Astrocyte of the hippocampus (primary cell): ENCODE measurements around the gene NAA80.

Experiments
- DNase-seq: peaks from one replicate; pipeline ENCODE4 v3.0.0; 2011; ENCODE audit warnings: low read depth, low spot score

Gene NAA80, protein sequence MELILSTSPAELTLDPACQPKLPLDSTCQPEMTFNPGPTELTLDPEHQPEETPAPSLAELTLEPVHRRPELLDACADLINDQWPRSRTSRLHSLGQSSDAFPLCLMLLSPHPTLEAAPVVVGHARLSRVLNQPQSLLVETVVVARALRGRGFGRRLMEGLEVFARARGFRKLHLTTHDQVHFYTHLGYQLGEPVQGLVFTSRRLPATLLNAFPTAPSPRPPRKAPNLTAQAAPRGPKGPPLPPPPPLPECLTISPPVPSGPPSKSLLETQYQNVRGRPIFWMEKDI

DNA sequence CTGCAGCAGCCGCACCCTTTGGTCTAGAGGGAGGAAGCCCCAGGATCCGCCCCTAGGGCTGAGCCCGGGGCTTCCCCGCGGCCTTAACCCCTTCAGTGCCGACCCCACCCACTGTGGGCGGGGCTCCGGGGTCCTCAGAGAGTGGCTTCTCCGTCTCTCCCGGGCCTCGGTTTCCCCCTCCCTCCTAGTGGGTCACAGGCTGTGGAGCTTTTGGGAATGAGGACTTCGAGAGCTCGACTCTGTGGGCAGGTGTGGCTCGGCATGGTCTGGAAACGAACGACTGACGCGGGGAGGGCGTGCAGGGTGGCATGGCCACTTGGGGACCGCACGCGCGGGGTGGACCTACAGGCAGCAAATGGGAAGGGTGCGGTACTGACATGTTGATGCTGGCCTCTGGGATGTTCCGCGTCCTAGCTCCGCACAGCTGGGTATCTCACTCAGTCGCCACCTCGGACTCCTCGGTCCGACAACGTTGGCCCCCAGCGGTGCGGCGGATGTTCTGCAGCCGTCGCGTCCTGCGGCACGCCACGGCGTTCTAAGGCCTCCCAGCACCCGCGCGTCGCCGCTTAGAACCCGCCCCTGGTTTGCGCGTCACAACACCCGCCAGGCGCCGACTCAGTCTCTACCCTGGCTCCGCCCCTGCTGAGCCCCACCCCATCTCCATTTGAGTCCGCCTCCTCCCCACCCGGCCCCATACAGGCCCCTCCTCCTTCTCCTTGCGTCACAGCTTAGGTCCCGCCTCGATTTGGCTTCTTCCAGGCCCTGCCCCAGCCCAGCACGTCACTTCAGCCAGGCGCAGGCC, at the start of gene NAA80, which contains the start of gene HYAL3:
Gene NAA80 (minus strand): TSS at position 570 of the 802 bp plus-strand sequence. CDS start 1,942 bp downstream, outside the sequence.
Gene HYAL3 (minus strand): TSS at position 570 of the 802 bp plus-strand sequence. CDS start 3,803 bp downstream, outside the sequence.
- DNase-seq, result peak; percentile 100

DNA sequence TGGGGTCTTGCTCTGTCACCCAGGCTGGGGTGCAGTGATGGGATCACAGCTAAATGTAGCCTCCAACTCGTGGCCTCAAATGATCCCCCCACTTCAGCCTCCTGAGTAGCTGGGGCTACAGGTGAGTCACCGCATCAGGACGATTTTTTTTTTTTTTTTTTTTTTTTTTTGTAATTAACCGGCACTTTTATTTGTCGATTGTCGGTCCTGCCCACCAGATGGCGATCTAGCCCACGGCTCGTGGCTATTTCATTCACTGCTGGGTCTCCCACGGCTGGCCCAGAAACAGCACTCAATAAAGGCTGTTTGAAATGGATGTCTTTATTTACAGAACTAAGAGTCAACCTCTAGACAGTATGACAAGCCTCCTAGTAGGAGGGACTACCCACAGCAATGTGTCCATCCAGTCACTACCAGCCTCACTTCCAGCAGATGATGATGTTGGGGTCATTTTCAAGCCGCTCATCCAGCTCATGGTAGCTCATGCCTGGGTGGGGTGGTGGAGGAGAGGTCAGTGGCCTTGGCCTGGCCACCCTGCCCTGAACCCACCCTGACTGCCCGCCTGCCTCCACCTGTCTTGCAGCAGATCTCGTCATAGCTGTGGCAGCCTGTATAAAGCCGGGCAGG, 48.1 kb upstream of the NAA80 start:
- peak; percentile 87 for DNase-seq

DNA sequence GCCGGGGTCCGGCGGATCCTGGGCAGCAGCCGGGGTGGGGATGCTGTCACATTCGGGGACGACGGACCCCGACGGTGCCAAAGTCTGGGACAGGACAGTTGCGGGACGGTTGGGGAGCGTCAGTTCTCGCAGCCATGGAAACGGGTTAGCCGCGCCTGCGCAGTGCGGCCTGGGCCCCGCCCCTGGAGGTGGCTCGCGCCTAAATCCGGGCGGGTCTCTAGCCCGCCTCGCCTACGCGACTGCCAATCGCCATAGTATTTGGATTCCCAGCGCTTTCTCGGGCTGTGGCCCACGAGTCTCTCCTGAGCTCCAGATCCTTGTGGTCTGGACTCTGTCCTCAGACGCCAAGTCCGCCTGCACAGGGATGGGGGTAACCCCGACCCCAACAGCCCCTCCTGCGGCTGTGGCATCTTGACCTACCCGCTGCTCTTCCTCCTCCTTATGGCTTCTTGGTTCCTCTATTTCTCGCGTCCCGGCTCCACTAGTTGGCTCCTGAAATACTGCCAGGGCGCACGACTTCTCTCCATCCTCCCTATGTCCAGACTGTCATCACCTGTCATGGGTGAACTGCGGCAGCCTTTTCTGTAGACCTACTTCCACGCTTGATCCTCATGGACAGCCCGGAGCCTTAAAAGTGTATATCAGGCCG, 46.5 kb upstream of the NAA80 start, which contains the start of gene ZMYND10:
Gene ZMYND10 (minus strand): TSS at position 147 of the 649 bp plus-strand sequence. CDS start 153 bp downstream, outside the sequence.
- peak; percentile 65 for DNase-seq

DNA sequence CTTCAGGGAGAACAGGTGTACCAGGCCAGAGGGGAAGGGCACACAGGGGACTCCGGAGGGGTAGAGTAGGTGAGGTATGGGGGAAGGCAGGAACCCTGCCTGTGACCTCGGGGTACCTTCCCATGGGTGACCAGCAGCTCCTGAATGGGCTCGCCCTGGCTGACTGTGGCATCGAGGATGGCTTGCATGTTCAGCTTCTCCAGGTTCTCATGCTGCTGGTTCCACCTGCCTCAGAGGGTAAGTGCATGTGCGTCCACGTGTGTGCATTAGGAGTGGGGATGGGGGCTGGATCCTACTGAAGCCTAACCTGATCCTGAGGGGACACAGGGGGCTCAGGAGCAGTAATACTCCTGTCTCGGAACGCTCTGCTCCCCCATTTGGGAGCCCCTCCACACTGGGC, 45.8 kb upstream of the NAA80 start:
- no peak for DNase-seq

DNA sequence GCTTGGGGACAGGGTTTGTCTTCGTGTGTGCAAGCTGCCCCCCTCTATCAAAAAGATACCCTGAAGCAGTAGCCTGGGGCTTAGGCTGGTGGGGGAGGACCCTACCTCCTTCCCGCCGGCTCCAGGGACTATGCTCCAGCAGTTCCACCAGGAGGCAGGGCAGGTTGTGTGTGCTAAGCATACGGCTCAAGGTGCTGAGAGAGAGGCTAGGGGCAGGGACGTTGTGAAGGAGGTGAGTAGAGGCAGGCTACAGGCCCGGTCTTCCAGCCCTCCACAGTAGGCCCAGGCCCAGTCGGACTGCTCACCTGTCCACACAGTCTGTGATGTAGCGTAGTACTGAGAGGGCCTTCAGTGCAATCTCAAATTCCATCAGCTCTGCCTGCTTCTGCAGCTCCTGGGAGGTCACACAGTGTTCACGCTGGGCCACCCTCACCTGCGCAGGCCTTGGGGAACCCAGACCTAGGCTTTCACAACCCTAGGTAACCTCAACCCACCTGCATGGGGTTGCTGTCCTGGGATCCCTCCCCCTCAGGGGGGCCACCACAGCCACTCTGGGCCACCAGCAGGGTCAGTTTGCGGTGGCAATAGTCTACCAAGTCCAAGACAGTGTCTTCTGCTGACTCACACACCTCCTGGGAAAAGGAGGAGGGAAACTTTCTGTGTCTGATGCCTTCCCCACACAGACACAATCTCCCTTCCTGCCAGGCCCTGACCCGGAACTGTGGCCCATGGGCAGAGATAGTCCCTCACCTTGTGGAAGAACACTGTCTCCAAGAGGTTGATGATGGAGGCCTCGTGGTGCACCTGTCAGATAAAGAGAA, 43.8 kb upstream of the NAA80 start:
- no peak for DNase-seq

DNA sequence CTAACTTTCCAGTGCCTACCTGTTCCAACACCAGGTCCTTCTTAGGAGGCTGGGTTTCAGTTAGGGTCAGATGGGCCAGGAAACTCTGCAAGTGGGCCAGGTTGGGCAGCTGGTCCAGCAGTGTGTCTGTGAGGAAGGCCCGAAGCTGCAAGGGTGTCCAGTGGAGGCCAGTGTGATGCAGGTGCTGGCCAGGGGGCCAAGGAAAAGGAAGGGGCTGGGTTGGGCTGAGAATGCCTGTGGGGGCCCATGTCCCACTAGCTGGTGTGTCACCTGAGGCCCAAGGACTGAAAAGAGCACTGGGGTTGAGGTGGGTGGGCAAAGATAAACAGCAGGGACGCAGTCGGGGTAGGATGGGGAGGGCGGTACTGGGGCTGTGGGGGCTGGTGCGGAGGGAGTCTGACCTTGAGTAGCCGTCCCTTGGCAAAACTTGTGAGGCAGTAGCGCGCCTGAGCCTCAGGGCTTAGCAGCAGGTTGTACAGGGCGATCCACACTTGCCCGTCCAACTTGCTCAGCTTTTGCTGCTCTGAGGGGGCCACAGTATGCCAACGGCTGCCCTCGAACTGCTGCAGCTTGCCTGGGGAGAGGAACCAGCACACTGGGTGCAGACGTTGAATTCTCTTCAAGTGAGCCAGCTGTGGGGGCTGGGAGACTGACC, 42.9 kb upstream of the NAA80 start:
- DNase-seq, result no peak

DNA sequence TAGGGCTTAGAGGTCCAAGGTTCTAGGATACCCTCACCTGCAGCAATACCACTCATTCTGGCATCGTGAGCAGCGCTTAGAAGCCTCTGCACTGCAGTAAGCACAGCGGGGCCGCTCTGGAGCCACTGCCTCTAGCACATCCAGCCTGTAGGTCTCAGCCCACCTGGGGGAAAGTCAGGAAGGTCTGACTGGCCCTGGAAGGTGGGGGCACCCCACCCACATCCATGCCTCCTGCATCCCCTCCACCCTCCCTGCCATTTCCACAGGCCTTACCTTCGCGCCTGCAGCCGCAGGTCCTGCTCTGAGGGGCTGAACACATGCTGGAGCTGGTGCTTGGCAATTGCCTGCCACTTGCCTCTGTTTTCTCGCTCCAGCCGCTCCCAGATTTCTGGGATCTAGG, 42.3 kb upstream of the NAA80 start:
- DNase-seq, result no peak

DNA sequence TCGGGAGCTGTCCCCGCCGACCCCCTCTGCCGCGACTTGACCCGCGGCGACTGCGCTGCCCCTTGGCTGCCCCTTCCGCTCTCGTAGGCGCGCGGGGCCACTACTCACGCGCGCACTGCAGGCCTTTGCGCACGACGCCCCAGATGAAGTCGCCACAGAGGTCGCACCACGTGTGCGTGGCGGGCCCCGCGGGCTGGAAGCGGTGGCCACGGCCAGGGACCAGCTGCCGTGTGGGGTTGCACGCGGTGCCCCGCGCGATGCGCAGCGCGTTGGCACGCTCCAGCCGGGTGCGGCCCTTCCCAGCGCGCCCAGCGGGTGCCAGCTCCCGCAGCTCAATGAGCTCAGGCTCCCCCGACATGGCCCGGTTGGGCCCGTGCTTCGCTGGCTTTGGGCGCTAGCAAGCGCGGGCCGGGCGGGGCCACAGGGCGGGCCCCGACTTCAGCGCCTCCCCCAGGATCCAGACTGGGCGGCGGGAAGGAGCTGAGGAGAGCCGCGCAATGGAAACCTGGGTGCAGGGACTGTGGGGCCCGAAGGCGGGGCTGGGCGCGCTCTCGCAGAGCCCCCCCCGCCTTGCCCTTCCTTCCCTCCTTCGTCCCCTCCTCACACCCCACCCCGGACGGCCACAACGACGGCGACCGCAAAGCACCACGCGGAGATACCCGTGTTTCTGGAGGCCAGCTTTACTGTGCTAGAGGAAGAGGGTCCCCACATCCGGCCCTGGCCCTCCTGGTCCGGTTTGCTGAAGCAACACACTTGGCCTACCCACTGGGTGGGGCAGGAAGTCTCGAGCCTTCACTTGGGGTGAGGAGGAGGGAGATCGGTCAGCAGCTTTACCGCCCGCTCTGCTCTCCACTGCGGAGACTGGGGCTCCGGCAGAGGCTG, 41.5 kb upstream of the NAA80 start, which contains the start of gene RASSF1:
Gene RASSF1 (minus strand): TSS at position 389 of the 882 bp plus-strand sequence. CDS start 31 bp downstream, at position 358.
- no peak for DNase-seq

DNA sequence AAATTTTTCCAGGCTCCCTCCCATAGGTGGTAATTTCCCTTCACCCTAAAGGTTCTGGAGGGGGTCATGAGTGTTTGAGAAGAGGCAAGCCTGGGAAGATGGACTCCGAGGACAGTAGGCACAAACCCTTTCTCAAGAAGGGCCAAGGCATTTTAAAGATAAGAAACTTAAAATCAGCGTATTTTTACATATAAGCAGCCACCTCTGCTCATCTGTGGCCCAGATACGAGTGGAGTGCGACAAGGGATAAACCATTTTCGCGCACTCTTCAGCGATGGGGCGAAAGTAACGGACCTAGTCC, 40.9 kb upstream of the NAA80 start:
- DNase-seq, result no peak

DNA sequence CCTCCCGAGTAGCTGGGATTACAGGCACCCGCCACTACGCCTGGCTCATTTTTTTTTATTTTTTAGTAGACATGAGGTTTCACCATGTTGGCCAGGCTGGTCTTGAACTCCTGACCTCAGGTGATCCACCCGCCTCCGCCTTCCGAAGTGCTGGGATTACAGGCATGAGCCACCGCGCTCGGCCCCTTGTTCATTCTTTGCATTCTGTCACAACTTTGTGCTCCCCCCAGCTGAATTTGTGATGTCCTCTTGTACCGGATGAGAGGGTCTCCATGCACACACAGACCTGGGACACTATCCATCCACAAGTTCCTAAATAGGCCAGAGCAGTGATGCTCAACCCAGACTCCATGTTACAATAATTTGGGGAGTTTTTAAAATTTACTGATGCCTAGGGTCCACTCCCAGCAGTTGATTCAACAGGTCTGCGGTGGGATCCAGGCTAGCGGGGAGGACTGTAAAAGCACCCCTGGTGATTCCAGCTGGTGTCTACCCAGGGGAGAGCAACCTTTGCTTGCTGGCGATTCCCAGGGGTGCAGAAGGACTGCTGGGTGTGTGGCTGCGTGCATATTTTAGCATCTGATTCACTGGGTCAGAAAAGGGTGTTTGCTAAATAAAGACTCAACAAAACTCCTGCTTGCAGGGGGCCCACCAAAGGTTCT, 40.4 kb upstream of the NAA80 start:
- no peak for DNase-seq

DNA sequence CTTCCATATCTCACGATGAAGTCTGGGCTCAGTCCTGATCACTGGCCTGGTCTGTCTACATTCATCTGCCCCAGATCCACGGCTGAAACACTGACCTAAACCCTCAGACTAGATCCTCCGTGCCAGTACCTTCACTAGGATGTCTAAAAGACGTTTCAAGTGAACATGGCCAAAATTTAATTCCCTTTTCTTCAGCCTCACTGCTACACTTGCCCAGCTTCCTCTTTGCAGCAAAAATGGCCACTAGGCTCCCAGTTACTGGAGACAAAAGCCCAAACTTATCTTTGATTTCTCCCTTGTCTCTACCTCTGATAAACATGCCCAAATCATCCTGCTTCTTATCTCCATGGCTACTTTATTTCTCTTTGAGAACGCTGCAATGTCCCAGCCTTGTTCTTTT, 39.8 kb upstream of the NAA80 start:
- DNase-seq, result no peak

DNA sequence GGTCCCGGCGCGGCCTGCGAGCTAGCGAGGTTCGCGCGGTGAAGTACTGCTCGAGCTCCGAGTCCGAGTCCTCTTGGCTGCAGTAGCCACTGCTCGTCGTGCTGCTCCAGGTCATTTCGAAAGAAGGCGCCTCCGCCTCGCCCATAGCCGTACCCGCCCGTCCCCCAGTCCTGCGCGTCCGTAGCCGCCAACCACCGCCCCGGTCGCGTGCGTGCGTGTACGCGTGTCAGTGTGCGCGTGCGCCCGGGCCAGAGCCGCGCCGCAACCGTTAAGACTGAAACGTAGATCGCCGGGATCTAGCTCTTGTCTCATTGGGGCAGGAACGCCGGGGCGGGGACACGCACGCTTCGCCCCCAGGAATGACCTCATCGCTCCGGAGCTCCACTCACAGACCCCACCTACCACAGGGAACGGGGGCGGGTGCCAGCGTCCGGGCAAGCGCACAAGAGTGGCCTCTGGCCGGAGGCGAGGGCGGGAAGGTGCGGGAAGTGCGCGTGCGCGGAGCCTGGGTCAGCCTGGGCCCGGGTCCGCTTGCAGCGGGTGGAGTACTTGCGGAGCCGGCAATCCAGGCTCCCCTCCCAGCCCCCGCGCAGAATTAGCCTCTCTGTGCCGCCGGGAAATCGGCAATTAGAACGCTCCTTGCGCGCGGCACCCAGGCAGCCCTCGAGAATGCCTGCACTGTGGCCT, 38.1 kb upstream of the NAA80 start:
- peak; percentile 100 for DNase-seq

DNA sequence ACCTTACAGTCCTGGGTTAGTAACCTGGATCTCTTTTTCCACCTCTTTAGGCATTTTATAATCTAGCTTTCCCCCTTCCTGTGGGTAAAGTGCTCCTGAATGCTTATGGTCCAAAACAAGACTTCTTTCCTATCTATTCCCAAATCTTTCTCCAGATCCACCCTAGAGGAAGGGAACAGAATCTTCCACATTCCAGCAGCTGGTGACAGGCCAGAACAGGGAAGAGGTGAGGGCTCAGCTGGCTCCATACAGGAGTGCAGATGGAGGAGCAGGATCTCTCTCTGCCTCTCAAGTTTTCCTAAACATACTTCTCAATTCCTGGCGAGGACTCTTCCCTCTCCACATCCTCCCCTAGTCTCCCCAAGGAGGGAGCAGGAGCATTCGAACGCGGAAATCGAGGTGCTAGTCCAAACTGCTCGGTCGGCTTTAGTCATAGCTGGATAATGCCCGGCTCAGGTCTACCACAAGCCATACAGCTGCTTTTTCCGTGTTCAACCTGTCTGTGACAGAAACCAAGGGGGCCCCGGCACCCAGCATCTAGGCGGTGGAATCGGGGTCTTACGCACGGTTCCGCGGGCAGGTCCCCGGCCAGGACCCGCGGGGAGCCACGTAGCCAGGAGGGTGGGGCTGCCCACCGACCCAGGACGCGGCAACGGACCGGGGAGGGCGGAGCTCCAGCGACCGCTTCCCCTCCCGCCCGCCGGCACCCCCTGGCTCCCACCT, 37.4 kb upstream of the NAA80 start:
- no peak for DNase-seq

DNA sequence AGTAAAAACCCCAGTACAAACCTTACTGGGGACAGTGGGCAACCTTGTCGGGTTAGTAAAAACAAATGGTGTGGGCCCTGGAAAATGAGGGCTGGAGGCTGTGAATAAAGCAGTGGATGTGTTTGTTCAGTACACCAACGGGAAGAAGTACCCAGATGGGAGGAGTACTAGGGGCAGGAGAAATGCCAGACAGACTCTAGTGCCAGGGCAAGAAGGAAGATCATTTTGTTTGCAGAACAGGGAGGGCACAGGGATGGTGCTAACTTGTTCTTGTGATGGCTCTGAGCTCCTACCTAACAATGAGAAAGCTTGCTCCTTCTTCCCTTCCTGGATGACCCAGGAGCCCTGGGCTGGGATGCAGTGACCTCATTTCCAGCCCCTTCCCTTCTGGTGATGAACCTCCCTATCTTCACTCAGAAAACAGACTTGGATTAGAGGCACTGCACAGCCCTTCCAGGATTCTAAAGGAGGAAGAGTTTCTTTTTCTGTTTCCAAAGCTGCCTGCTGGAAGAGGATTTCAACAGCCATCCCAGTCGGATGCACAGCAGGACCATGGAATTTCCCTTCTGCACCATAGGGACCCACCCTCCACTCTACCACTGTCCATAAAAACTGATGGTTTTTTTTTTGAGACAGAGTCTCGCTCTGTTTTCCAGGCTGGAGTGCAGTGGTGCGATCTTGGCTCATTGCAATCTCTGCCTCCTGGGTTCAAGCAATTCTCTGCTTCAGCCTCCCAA, 35.3 kb upstream of the NAA80 start:
- no peak for DNase-seq

DNA sequence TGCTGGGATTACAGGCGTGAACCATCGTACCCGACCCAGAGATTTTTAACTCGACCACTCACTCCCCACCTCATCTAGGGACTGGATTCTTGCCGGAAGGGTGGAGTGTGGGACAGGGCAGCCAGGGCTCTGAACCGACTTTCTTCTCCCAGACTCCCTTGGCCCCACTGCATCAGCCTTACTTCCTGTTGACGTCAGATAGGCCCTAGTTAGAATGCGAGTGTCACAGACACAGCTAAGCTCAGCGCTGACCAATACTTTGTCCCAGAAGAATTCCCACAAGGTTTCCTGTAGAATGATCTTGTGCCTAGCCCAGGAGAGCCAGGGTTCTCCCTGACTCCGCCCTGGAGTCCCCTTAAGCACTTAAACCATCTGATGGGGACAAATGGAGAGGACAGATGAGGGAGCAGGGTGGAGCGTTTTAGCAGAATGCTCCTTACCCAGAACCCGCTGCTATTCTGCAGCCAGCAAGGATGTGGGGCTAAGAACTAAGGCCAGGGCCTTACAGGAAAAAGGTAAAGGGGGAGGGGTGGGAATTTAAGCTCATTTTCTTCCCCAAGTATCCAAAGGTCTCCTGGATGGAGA, 34.6 kb upstream of the NAA80 start:
- DNase-seq, result no peak

DNA sequence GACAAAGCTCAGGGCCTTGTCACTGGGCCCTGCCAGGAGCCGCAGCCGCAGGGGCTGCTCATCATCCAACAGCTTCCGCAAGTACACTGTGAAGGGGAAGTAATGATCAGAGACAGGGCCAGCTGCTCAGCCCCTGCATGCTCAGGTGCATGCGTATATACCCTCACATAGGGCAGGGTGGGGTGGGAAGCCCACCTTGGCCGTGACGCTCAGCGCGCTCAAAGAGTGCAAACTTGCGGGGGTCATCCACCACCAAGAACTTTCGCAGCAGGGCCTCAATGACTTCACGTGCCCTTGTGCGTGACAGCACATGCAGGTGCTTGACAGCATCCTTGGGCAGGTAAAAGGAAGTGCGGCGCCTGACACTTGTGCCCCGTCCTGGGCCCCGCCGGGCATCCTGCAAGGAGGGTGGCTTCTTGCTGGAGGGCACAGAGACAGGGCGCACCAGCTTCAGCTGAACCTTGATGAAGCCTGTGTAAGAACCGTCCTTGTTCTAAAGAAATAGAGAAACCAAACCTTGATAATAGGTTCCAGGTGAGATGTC, 32.2 kb upstream of the NAA80 start:
- DNase-seq, result no peak
